ENCODE results near the gene SCN3A. TPM values are rescaled to one million over a fixed set of nuclear protein-coding genes. Genes with fewer than 3 reads are reported as not detected.

SCN3A gene
- total RNA-seq, 1 experiment from 2014 or later: not detected

DNA sequence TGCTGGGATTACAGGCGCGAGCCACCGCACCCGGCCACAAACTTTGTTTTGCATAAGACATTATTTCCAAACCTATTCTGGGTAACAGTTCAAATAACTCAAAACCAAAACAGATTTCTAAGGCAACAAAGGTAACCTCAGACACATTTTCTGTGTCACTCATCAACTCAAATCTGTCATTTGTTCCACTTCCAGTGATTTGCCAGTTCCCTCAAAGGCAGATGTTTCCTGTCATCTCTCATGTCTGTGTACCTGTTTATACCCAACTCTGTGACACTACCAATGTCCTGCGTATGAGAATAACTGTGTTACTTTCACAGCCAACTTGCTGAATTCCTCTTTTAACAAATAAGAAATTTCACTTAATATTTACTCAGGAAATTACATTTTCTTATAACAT, 54.4 kb downstream of the SCN3A start:
- H3K4me3 ChIP-seq (ENCODE audit: low read depth, low read length): no peak overlapping the region
- Mint-ChIP-seq H3K36me3 (ENCODE audit: insufficient read depth, unreplicated experiment) (no peaks in the 10 kb centered on the region), H3K27ac (ENCODE audit: unreplicated experiment) (no peak overlapping the region), H3K9me3 (ENCODE audit: unreplicated experiment) (no peaks in the 10 kb centered on the region), H3K4me3 (ENCODE audit: unreplicated experiment) (no peak overlapping the region), H3K4me1 (ENCODE audit: low read depth, unreplicated experiment) (no peaks in the 10 kb centered on the region), H3K27me3 (ENCODE audit: insufficient read depth, unreplicated experiment) (peaks cover 4% of the 10 kb centered on the region)
- intact Hi-C loops (cut with micrococcal nuclease; ENCODE audit: unreplicated experiment): no loop called here
- no peaks in the 10 kb centered on the region for H3K36me3 ChIP-seq (ENCODE audit: control insufficient read depth, insufficient read depth, low read length)
- no peaks in the 10 kb centered on the region for H3K9me3 ChIP-seq
- BruUV-seq (replicated peaks): no TSS peak
- no peaks in the 10 kb centered on the region for H3K4me1 ChIP-seq
- TF ChIP-seq, protein P1, sequence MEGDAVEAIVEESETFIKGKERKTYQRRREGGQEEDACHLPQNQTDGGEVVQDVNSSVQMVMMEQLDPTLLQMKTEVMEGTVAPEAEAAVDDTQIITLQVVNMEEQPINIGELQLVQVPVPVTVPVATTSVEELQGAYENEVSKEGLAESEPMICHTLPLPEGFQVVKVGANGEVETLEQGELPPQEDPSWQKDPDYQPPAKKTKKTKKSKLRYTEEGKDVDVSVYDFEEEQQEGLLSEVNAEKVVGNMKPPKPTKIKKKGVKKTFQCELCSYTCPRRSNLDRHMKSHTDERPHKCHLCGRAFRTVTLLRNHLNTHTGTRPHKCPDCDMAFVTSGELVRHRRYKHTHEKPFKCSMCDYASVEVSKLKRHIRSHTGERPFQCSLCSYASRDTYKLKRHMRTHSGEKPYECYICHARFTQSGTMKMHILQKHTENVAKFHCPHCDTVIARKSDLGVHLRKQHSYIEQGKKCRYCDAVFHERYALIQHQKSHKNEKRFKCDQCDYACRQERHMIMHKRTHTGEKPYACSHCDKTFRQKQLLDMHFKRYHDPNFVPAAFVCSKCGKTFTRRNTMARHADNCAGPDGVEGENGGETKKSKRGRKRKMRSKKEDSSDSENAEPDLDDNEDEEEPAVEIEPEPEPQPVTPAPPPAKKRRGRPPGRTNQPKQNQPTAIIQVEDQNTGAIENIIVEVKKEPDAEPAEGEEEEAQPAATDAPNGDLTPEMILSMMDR (IDR thresholded peaks at IDR 0.05; ENCODE audit: insufficient read depth in 1 of 2, low read depth in 1 of 2, low read length in 1 of 2, severe bottlenecking in 1 of 2, unreplicated experiment in 1 of 2): no peak
- no peak for DNase-seq
- ChIA-PET CTCF (no interaction called here), POLR2A (no interaction called here)
- H3K27me3 ChIP-seq (replicated peaks; ENCODE audit: control insufficient read depth, insufficient read depth, low read length): no peaks in the 10 kb centered on the region

DNA sequence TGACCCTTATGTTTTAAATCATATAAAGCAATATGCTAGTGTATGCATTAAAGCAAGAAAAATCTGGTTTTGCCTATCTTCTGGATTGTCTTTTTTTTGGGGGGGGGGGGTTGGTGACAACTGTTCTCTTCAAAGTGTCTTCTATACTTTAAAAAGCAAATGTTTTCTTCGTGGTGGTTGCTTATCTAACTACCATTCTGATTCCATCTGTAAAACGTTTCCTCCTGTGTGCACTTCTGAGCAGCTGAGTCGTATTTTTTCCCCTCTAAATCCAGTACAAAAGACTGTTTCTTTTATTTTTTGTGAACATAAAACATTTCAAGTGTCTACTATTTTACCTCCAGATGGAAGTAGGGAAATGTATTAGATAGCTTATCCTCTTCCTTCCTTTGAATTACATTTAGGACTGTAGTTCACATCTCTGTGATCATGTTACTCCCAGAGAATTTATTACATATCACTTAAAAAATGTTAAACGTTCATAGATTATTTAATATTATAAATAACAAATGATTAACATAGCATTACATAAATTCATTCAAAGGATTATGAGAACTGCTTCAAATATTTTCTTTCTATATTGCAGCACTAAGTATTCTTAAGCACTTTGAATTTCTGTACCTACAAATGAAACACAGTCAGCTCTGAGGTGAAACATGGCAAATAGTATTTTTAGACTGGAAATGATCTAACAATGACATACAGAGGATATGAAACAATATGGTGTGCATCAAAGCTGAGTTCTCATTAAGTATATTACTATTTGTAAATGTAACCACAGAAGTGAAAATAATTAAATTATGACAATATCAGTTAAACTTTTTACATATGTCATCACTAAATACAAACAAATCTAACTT, 56.4 kb downstream of the SCN3A start:
- Histone ChIP-seq H3K36me3 (ENCODE audit: control insufficient read depth, insufficient read depth, low read length) (no peaks in the 10 kb centered on the region), H3K9me3 (no peaks in the 10 kb centered on the region), H3K27me3 (replicated peaks; ENCODE audit: control insufficient read depth, insufficient read depth, low read length) (no peaks in the 10 kb centered on the region), H3K4me3 (ENCODE audit: low read depth, low read length) (no peak overlapping the region), H3K4me1 (no peaks in the 10 kb centered on the region)
- Mint-ChIP-seq H3K36me3 (ENCODE audit: insufficient read depth, unreplicated experiment) (no peaks in the 10 kb centered on the region), H3K27me3 (ENCODE audit: insufficient read depth, unreplicated experiment) (peaks cover 9% of the 10 kb centered on the region), H3K27ac (ENCODE audit: unreplicated experiment) (no peak overlapping the region), H3K9me3 (ENCODE audit: unreplicated experiment) (no peaks in the 10 kb centered on the region), H3K4me1 (ENCODE audit: low read depth, unreplicated experiment) (no peaks in the 10 kb centered on the region), H3K4me3 (ENCODE audit: unreplicated experiment) (no peak overlapping the region)
- TF ChIP-seq, protein P1 (IDR thresholded peaks at IDR 0.05; ENCODE audit: insufficient read depth in 1 of 2, low read depth in 1 of 2, low read length in 1 of 2, severe bottlenecking in 1 of 2, unreplicated experiment in 1 of 2): no peak
- ChIA-PET CTCF (no interaction called here), POLR2A (no interaction called here)
- DNase-seq: no peak
- intact Hi-C loops (cut with micrococcal nuclease; ENCODE audit: unreplicated experiment): no loop called here
- no TSS peak for BruUV-seq (replicated peaks)

DNA sequence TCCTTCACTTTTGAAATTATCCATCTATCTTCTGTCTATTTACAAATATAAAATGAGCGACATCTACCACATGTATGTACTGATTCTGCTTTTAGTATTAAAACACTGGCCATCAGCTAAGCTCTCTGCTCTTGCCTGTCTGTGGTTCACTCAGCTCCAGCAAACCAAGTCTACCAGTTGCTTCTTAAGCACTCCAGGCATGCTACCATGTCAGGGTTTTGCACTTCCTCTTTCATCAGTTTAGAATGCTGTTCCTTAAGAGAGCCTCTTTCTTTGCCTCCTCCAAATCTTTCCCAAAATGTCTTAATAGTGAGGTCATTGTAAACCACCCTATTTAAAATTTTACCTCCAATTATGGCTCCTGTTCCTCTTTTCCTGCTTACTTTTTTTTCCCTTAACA, 59.5 kb downstream of the SCN3A start:
- Histone ChIP-seq H3K4me3 (ENCODE audit: low read depth, low read length) (no peak overlapping the region), H3K27me3 (replicated peaks; ENCODE audit: control insufficient read depth, insufficient read depth, low read length) (no peaks in the 10 kb centered on the region), H3K36me3 (ENCODE audit: control insufficient read depth, insufficient read depth, low read length) (no peaks in the 10 kb centered on the region), H3K4me1 (no peaks in the 10 kb centered on the region), H3K9me3 (no peaks in the 10 kb centered on the region)
- ChIA-PET CTCF (no interaction called here), POLR2A (no interaction called here)
- no peaks in the 10 kb centered on the region for H3K9me3 Mint-ChIP-seq (ENCODE audit: unreplicated experiment)
- no peak overlapping the region for H3K27ac Mint-ChIP-seq (ENCODE audit: unreplicated experiment)
- intact Hi-C loops (cut with micrococcal nuclease; ENCODE audit: unreplicated experiment): loop anchor here (5.0 kb wide), 1 partner anchor 127 kb away; no protein-coding TSS in a partner anchor
- no peaks in the 10 kb centered on the region for H3K36me3 Mint-ChIP-seq (ENCODE audit: insufficient read depth, unreplicated experiment)
- H3K27me3 Mint-ChIP-seq (ENCODE audit: insufficient read depth, unreplicated experiment): peaks cover 13% of the 10 kb centered on the region
- H3K4me1 Mint-ChIP-seq (ENCODE audit: low read depth, unreplicated experiment): no peaks in the 10 kb centered on the region
- no peak overlapping the region for H3K4me3 Mint-ChIP-seq (ENCODE audit: unreplicated experiment)
- no TSS peak for BruUV-seq (replicated peaks)
- TF ChIP-seq, protein P1 (IDR thresholded peaks at IDR 0.05; ENCODE audit: insufficient read depth in 1 of 2, low read depth in 1 of 2, low read length in 1 of 2, severe bottlenecking in 1 of 2, unreplicated experiment in 1 of 2): no peak
- no peak for DNase-seq
